GM23338 (cell line): ENCODE results near the gene IRF3.

ENCODE experiments used
- CTCF ChIP-seq, 2 experiments: fragments of 200-600 bp in 1 of 2; sonication (generic) in 1 of 2; conservative IDR thresholded peaks; 2 replicates each; pipeline versions ENCODE4 v1.5.1 to v1.6.1; 2016 to 2017; ENCODE audit warnings: antibody characterized with exemption in 2 of 2, low read depth in 2 of 2, mild to moderate bottlenecking in 2 of 2, moderate library complexity in 1 of 2
- EZH2 ChIP-seq: fragments of 200-600 bp; sonication (generic); IDR thresholded peaks from one replicate; pipeline ENCODE4 v1.8.0; 2017; ENCODE audit warnings: antibody characterized with exemption, mild to moderate bottlenecking, low read depth; ENCODE audit not compliant: unreplicated experiment
- REST ChIP-seq: IDR thresholded peaks from one replicate; pipeline ENCODE4 v1.6.1; 2018; ENCODE audit warnings: antibody characterized with exemption; ENCODE audit not compliant: unreplicated experiment

- TF ChIP-seq CTCF (conservative IDR thresholded peaks at IDR 0.05; ENCODE audit: low read depth in 2 of 2) (no peak), EZH2 (no peak), REST (no peak)
These were observed 16.6 kb upstream of the IRF3 start for GRCh38 chr19:49682274-49682673.
